Prostate gland (tissue), 2 donors: ENCODE measurements around the gene DSCAM.

ENCODE experiments used
- POLR2A ChIP-seq: fragments of 450-650 bp; IDR thresholded peaks from one replicate; pipeline ENCODE4 v1.6.1; 2016; ENCODE audit warnings: antibody characterized with exemption, mild to moderate bottlenecking
- POLR2AphosphoS5 ChIP-seq: sonication (generic); formaldehyde crosslinking; IDR thresholded peaks from one replicate; pipeline ENCODE4 v1.6.1; 2017; ENCODE audit warnings: antibody characterized with exemption
- TF ChIP-seq, protein P1 (sequence below), 4 experiments: fragments of 200-600 bp in 2 of 4; fragments of 450-650 bp in 2 of 4; sonication (generic) in 2 of 4; IDR thresholded peaks; 1 replicate in 3 of 4; 2 replicates in 1 of 4; pipeline ENCODE4 v1.5.1; 2016 to 2019; ENCODE audit warnings: antibody characterized with exemption in 4 of 4, mild to moderate bottlenecking in 2 of 4, moderate library complexity in 2 of 4

- TF ChIP-seq POLR2AphosphoS5 (no peak), POLR2A (no peak)
- TF ChIP-seq, protein P1, sequence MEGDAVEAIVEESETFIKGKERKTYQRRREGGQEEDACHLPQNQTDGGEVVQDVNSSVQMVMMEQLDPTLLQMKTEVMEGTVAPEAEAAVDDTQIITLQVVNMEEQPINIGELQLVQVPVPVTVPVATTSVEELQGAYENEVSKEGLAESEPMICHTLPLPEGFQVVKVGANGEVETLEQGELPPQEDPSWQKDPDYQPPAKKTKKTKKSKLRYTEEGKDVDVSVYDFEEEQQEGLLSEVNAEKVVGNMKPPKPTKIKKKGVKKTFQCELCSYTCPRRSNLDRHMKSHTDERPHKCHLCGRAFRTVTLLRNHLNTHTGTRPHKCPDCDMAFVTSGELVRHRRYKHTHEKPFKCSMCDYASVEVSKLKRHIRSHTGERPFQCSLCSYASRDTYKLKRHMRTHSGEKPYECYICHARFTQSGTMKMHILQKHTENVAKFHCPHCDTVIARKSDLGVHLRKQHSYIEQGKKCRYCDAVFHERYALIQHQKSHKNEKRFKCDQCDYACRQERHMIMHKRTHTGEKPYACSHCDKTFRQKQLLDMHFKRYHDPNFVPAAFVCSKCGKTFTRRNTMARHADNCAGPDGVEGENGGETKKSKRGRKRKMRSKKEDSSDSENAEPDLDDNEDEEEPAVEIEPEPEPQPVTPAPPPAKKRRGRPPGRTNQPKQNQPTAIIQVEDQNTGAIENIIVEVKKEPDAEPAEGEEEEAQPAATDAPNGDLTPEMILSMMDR (IDR thresholded peaks at IDR 0.05) = no peak
Measured at GRCh38 chr21:40158366-40158765, 688.6 kb downstream of the DSCAM start.
